NCI-H524 (cell line): ENCODE measurements around the gene ANO7.

Source experiments
- DNase-seq, 2 experiments: peaks; one replicate each; lab custom pipeline; 2025; lab: John Stamatoyannopoulos, UW

Gene ANO7, protein sequence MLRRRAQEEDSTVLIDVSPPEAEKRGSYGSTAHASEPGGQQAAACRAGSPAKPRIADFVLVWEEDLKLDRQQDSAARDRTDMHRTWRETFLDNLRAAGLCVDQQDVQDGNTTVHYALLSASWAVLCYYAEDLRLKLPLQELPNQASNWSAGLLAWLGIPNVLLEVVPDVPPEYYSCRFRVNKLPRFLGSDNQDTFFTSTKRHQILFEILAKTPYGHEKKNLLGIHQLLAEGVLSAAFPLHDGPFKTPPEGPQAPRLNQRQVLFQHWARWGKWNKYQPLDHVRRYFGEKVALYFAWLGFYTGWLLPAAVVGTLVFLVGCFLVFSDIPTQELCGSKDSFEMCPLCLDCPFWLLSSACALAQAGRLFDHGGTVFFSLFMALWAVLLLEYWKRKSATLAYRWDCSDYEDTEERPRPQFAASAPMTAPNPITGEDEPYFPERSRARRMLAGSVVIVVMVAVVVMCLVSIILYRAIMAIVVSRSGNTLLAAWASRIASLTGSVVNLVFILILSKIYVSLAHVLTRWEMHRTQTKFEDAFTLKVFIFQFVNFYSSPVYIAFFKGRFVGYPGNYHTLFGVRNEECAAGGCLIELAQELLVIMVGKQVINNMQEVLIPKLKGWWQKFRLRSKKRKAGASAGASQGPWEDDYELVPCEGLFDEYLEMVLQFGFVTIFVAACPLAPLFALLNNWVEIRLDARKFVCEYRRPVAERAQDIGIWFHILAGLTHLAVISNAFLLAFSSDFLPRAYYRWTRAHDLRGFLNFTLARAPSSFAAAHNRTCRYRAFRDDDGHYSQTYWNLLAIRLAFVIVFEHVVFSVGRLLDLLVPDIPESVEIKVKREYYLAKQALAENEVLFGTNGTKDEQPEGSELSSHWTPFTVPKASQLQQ

DNA sequence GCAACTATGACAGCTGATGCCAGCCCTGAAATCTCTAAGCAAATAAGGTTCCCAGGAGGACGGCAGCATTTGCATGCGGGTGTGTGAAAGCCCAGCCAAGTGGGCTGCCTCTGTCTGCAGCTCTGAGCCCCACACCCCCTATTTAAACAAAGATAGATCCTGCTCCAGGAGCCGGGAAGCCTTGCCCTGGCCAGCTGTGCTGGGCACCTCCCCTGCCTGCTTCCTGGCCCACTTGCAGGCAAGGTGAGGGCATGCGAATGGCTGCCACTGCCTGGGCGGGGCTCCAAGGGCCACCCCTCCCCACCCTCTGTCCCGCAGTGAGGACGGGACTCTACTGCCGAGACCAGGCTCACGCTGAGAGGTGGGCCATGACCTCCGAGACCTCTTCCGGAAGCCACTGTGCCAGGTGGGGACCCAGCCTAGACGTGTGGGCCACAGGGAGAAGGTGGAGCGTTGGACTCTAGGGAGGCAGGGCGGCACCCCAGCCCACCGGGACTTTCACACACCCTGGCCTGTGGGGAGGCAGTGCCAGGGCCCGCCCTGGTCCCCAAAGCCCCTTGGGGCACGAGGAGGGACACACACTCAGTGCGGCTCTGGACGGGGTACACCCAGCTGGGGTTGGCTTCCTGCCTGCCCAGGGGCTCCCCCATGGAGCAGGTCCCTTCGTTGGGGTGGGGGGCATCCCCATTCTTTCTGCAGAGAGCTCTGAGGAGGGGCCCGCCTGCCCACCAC, at the start of gene ANO7:
TSS of gene ANO7 (plus strand) at position 317 of the 732 bp plus-strand sequence. CDS start 1,387 bp downstream, outside the sequence.
- DNase-seq: no peak

DNA sequence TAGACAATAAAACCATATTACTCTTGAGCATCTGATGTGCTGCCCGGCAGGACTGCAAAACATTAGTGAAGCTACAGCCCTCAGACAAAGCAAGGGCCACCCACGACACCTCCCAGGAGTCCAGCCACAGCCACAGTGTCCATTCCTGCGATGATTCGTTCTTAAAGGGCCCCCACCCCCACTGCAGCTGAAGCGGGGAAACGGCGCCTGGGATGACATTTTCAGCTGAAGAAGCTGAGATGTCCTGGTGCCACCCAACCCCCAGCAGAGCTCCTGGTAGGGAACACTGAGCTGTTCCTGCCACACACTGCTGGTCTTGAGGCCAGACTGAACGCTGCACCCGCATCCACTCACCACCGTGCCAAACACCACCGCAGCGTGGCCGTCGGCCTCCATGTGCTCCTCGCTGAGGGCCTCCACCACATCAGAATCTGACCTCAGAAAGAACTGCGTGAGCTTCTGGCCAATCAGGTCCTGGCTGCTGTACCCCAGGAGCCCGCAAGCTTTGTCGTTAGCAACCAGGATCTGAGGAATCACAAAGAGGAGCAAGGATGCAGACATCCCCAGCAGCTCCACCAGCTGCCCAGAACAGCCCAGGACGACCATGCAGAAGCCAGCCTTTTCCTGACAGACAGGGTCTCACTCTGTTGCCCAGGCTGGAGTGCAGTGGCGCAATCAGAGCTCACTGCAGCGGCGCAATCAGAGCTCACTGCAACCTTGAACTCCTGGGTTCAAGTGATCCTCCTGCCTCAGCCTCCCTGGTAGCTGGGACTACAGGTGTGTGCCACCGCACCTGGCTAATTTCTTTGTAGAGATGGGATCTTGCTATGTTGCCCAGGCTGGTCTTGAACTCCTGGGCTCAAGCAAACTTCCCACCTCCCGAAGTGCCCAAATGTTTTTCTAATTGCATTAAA, 48.7 kb upstream of the ANO7 start:
- DNase-seq: no peak

DNA sequence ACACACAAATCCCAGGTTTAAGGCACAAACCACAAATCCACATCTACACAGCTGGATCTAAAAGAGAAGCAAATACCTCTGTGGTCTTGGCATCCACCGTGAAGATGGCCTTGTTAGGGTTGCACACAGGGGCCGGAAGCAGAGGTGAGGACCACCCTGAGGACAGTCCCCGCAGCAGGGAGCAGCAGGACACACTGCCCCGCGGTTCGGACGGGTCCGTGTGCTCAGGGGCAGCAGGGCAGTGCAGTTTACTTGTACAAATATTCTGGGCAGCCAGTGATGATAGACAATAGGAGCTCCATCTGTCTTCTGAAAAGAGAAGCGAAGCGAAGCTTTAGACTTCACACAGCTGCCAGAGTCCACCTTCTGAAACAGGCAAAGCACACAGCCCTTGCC, 48.0 kb upstream of the ANO7 start:
- no peak for DNase-seq

DNA sequence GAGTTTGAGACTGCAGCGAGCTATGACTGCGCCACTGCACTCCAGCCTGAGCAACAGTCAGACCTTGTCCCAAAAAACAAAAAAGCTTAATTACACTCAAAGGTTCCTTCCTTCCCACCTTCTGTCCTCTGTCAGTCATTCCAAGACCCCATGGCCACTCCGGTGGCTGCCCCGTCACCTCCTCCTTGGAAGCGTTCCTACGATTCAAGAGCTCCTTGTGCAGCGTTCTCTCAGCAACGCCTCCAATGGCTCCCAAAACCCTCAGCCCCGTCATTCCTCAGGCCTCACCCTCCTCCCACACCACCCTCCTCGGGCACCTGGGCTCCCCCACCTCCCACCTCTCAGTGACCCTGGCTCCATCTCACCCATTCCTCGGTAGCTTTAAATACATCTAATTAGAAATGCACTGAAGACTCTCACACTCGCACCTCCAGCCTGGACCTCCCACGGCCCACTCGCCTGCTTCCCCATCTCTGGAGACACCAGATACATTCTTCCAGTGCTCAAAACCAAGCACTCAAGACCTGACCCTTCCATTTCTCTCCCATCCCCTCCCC, 47.2 kb upstream of the ANO7 start:
- DNase-seq: no peak

DNA sequence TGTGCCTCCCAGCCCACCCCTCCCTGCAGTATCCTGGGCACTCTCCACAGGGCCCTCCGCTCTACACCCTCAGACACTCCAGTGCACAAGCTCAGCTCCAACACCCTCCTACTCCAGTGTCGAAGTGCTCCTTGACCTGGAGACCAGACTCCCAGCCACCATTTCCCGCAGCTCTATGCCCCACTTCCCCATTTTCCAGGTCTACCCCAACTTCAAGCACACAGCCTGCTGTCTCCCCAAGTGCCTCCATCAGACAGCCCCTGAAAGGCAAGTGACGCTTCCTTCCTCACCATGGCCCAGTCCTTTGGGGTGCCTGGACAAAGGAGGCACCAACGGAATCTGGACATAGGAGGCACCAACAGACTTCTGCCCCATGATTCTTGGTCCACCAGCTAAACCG, 46.4 kb upstream of the ANO7 start:
- no peak for DNase-seq

DNA sequence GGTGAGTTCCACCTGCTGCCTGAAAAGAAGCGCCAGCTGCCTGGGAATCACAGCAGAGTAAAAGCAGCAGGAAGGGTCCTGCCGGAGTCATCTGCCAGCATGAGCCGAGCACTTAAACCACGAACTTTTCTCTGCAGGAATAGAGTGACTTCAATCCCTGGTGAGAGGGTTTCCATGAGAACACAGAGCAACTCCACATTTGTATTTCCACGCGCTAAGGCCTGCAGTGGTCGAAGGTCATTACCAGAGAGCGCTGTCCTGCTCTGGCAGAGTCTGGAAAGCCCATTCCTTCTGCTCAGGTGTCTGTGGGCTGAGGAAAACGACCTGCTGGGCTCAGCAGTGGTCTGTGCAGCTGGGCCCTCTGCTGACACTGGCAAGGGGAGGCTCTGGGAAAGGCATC, 45.9 kb upstream of the ANO7 start:
- DNase-seq: no peak

DNA sequence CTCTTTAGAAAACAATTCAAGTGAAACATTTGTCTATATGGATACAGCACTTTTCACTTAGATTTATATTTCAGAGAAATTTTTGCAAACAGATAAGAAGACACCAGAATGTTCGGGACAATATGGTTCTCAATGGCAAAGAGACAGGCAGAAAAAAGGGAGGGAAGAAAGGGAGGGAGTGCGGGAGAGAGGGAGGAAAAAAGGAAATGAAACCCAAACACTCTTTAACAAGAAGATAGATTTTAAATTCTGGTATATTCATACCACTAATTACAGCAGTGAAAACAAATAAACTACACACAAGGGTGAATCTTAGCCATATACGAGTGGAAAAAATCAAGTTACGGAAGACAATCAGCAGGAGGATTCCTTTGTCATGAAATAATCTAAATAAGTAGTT, 42.2 kb upstream of the ANO7 start:
- no peak for DNase-seq

DNA sequence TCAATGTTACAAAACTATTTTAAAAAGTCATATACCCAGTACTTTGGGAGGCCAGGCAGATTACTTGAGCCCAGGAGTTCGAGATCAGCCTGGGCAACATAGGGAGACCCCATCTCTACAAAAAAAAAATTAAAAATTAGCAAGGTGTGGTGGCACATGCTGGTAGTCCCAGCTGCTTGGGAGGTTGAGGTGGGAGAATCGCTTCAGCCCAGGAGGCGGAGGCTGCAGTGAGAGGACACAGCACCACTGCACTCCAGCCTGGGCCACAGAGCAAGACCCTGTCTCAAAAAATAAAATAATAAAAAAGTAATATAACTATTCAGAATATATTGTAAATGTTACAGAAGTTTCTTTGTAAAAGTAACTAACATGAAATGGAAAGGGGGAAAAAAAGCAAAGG, 41.1 kb upstream of the ANO7 start:
- DNase-seq: no peak

DNA sequence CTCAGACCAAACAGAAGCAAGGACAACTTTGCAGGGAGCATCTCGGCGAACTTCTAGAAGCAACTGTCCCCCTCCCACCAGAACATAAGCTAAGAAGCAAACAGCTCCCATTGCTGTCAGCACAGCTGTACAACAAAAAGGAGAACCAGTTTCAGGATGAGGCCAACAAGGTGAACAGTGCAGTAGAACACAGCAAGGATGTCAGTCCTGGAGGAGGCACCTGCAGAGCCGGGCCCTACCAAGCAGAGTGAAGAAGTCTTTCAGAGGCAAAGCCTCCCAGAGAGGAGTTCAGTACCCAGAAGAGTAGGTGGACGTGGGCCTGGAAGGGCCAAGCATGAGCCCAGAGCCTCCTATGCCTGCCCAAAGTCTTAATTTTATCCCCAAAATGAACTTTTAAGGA, 40.2 kb upstream of the ANO7 start:
- no peak for DNase-seq

DNA sequence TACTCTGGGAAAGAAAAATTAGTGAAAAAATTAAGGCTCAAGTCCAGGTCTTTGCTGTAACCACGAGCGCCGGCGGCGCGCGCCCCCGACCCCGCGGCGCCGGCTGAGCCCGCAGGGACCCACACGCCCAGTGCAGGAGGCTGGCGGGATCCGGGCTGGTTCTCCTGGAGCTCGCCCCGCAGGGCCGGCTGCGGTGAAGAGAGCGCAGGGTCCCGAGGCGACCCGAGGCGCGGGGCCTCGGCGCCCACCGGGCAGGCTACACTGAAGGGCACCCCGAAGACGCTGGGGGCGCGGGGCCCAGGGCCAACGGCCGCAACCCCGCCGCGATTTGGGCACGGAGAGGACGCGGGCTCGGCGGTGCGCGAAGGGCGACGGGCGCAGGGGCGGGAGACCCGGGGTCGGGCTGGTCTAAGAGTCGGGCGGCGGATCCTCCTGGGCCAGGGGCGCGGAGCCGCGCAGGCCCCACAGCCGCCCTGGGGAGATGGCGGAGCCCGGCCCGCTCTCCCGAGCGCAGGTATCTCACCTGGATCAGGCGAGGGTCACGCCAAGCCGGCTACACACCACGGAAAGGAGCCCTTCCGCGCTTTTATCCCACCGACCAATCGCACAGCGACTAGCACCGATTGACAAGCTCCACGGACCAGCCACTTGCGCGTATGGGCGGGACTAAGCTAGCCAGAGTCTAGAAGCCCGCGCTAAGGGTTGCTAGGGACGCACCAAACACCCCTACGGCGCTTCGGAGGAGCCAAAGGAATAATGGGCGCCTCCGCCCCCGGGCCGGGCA, 39.4 kb upstream of the ANO7 start, which contains the start of gene PASK:
TSS of gene PASK (minus strand) at position 582 of the 784 bp plus-strand sequence. CDS start 6,440 bp downstream, outside the sequence.
- peak; percentile 85 to 95 for DNase-seq

DNA sequence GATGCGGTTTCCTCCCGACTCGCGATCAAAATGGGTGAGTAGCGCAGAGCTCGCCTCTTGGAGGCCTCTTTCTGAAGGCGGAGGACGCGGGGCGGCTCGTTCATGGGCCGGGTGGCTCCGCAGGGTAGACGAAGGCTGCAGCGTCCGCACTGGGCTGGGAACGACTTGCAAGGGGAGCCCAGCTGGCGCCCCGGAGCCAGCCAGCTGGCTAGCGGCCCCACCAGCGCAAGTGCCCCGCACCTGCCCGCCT, 38.9 kb upstream of the ANO7 start:
- DNase-seq: no peak

DNA sequence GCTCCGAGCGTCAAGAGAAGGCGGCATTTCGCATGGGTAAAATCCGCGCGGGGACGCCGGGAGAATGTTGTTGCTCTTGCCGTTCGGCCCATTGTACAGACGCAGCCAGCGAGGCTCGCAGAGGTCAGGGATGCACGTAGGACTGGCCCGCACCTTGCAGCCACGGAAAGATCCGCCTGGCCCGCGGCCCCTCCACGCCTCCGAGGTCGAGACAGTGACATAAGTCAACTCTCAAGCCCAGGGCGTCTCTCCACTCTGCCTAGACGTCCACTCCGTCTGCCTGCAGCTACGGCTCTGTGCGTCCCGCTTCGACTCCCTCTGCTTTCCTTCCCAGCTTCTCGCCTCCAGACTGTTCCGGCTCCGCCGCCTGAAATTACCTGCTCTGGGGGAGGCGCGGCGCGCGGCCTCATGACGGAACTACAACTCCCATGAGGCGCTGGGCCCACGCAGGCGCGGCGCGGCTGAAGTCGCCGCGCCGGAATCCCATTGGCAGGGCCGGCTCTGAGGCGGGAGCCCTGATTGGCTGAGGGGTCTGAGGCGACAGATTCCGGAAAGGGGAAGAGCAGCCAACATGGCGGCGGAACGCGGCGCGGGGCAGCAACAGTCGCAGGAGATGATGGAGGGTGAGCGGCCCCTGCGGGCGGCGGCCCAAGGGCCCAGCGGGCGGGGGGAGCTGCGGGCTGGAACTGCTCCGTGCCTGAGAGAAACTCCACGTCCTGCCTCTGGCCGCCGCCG, 38.4 kb upstream of the ANO7 start, which contains the start of gene PPP1R7:
TSS of gene PPP1R7 (plus strand) at position 543 of the 735 bp plus-strand sequence. CDS start at position 572, 29 bp downstream.
- DNase-seq: peak; percentile 88 to 94

DNA sequence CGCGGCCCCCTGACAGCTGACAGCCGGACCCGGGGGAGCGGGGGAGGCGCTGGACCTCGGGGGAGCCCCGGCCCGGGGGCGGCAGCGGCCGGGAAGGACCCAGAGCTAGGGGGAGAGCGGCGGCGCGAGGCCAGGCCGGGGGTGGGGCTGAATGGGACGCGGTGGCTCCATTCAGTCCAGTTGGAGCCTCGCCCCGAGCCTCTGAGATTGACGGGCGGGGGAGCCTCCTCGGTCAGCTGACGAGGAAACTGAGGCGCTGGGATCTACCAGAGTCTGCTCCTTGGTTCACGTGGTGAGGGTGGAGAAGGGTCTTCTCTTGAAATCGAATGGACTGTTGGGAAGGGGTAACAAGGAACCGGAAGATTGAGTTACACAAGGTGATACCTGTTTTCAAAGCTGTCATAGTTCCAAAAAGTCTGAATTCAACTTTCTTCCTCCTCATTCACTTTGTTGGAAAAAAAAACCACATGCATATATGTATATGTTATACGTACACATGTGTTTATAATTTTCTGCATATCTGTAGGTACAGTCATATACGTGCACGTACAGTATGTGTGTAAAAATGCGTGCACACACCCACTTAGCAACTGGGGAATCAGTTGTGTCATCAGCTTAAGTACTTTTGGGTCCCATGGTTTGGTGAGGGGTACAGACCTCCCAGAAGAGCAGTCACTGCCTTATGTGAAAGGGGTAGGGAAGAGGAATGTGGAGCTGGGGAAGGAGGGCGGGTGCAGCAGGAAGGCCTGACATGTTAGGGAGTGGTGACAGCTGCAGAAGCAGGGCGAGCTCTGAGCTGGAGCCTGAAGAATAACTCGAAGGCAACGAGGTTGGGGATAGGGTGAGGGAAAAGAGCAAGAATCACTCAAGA, 37.6 kb upstream of the ANO7 start:
- DNase-seq: no peak

DNA sequence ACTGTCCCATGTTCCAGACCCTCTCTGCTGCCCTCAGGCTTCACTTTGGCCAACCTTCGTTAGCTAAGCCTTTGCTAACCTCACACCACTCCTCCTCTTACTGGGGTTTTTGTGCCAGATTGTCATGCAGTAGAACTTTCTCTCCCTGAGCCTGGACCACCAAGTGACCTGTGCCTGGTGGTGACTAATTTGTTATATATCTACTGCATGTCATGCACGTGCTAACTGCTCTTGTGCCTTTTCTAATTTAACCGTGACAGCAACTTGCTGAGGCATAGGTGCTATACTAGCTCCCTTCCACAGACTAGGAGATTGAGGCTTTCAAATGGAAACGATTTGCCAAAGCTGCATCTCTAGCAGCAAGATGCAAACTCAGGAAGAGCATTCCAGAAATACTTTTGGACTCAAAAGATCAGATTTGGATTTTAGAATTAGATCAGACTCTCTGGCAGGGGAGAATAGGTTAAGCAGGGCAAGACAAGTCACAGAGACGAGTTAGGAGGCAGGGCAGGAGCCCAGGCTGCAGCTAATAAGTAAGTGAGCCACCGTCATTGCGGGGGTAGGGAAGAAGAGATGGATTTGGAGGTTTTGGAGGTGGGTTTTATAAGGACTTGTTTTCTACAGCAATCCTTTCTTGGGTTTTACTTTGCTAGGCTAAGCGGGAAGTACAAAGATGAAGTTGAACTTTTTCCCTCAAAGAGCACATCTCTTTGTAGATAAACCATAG, 36.4 kb upstream of the ANO7 start:
- no peak for DNase-seq

DNA sequence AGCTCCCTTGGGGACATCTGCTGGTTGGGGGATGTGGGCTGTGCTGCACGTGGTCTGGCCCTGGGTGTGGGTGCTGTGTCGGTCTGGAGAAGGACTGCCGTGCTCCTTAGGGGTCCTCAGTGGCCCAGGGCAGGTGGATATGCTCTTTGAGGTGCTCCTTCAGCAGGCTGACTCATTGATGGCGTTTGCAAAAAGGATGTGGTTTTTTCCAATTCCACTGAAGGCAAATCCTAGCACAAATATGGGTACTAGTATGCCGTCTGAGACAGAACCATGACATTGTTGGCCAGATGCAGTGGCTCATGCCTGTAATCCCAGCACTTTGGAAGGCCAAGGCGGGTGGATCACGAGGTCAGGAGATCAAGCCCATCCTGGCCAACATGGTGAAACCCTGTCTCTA, 34.9 kb upstream of the ANO7 start:
- no peak for DNase-seq

DNA sequence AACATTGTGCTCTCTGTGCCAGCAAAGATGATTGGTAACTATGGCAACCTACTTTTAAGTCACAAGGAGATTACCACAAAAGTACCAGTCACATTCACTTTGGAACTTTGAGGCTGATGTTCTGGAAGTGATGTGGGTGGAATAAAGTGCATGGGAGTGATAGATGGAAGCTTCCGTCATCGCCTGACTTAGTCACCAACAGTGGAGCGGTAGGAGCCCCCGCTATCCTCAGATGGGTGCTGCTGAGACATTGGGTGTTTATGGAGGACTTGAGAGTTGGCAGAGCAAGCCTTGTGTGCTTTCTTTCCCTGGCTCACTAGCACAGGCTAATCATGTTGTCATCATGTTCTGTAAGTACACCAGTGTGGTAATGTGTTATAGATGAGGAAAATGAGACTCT, 33.6 kb upstream of the ANO7 start:
- DNase-seq: no peak

DNA sequence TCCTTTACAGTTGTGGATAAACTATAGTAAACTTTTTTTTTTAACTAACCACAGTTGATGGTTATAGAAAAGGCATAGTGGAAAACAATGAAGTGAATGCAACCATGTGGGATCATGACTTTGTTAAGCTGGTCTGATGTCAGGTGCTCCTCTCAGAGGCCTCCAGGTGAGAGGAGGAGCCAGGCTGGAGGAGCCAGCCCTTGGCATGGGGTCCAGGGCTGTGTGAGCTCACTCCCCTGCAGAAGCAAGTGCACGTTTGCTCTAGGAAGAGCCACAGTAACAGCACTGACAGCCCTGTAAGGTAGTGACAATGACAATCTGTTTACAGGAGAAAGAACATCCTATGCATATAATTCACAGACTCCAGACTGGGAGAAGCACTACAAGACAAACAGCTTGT, 32.5 kb upstream of the ANO7 start:
- no peak for DNase-seq

DNA sequence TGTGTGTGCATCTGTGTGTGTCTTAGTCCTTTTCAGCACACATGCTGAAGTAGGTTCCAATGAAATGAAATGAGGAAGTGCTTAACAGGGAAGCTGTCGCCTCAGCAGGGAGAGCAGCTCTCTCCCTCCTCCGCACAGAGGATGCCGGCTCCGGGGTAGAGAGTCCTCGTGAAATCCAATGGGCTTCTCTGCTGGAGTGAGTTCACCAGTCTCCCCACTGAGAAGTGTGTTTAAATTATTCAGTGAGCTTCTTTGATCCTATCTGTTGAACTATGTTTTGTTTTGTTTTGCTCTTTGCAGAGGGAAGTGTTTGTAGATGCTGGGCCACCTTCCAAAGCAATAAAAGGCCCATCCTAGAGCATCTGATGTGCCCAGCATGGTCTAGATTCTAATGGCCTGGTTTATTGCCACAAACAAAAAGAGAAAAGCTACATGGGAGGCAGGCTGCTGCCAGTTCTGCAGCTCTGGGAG, 31.5 kb upstream of the ANO7 start:
- no peak for DNase-seq
